OCI-LY3 (cell line): ENCODE results near the gene PRDM5.

Source experiments
- H2AFZ ChIP-seq: fragments of 200-600, 300-600 bp; shearing (Covaris generic); 2 replicates; pipeline ENCODE4 v1.6.0; 2014; ENCODE audit warnings: antibody characterized with exemption, low read depth, low read length
- H3K27ac ChIP-seq: fragments of 200-600, 300-600 bp; sonication (generic); 2 replicates; pipeline ENCODE4 v1.5.1; 2014; ENCODE audit warnings: mild to moderate bottlenecking, low read length, moderate library complexity, mixed read lengths
- H3K27me3 ChIP-seq: fragments of 200-600, 300-600 bp; sonication (generic); 2 replicates; pipeline ENCODE4 v1.6.1; 2014; ENCODE audit warnings: low read depth, low read length, mixed read lengths
- H3K36me3 ChIP-seq: fragments of 200-600, 300-600 bp; sonication (generic); replicated peaks from 2 replicates; pipeline ENCODE3; 2014; ENCODE audit warnings: low read depth, low read length, mixed read lengths
- H3K4me1 ChIP-seq: fragments of 300-600, 200-600 bp; sonication (generic); 2 replicates; pipeline ENCODE4 v1.6.1; 2014; ENCODE audit warnings: low read length, mixed read lengths
- H3K4me2 ChIP-seq: fragments of 200-600, 300-600 bp; sonication (generic); 2 replicates; pipeline ENCODE4 v1.6.1; 2014; ENCODE audit warnings: low read length, mixed read lengths
- H3K4me3 ChIP-seq: fragments of 300-600, 200-600 bp; sonication (generic); 2 replicates; pipeline ENCODE4 v1.5.1; 2014; ENCODE audit warnings: antibody characterized with exemption, mild to moderate bottlenecking, low read length, moderate library complexity
- H3K79me2 ChIP-seq: fragments of 300-600, 200-600 bp; shearing (Covaris generic); 2 replicates; pipeline ENCODE4 v1.6.1; 2014; ENCODE audit warnings: mild to moderate bottlenecking, low read length, mixed read lengths
- H3K9ac ChIP-seq: fragments of 300-600, 200-600 bp; shearing (Covaris generic); 2 replicates; pipeline ENCODE4 v1.6.0; 2014; ENCODE audit warnings: mild to moderate bottlenecking, low read length, moderate library complexity
- H3K9me3 ChIP-seq: fragments of 200-600, 300-600 bp; shearing (Covaris generic); 2 replicates; pipeline ENCODE4 v1.6.1; 2014; ENCODE audit warnings: low read length, mixed read lengths; ENCODE audit not compliant: insufficient read depth
- H4K20me1 ChIP-seq: fragments of 200-600, 300-600 bp; sonication (generic); 2 replicates; pipeline ENCODE4 v1.6.1; 2016; ENCODE audit warnings: low read length, mixed read lengths; ENCODE audit not compliant: insufficient read depth
- EZH2phosphoT487 ChIP-seq: fragments of 200-600 bp; shearing (Covaris generic); IDR thresholded peaks from 2 replicates; pipeline ENCODE4 v1.6.1; 2018; ENCODE audit warnings: antibody characterized with exemption, mixed run types, low read depth
- TF ChIP-seq, protein P1 (sequence below): fragments of 200-600, 300-600 bp; sonication (generic); IDR thresholded peaks from 2 replicates; pipeline ENCODE4 v1.5.1; 2014; ENCODE audit warnings: antibody characterized with exemption, low read length, low read depth

The PRDM5 gene

GRCh38 chr4:120733968-120734367 lies 188.6 kb downstream of the PRDM5 start:
- no peaks in the 10 kb centered on the region for H4K20me1 ChIP-seq
- no peak overlapping the region for H3K27ac ChIP-seq
- H3K9ac ChIP-seq = no peak overlapping the region
- H3K79me2 ChIP-seq = no peaks in the 10 kb centered on the region
- H3K4me2 ChIP-seq = no peak overlapping the region
- no peaks in the 10 kb centered on the region for H3K4me1 ChIP-seq
- H3K27me3 ChIP-seq = no peaks in the 10 kb centered on the region
- H3K36me3 ChIP-seq = no peaks in the 10 kb centered on the region
- H3K4me3 ChIP-seq = no peak overlapping the region
- TF ChIP-seq, protein P1, sequence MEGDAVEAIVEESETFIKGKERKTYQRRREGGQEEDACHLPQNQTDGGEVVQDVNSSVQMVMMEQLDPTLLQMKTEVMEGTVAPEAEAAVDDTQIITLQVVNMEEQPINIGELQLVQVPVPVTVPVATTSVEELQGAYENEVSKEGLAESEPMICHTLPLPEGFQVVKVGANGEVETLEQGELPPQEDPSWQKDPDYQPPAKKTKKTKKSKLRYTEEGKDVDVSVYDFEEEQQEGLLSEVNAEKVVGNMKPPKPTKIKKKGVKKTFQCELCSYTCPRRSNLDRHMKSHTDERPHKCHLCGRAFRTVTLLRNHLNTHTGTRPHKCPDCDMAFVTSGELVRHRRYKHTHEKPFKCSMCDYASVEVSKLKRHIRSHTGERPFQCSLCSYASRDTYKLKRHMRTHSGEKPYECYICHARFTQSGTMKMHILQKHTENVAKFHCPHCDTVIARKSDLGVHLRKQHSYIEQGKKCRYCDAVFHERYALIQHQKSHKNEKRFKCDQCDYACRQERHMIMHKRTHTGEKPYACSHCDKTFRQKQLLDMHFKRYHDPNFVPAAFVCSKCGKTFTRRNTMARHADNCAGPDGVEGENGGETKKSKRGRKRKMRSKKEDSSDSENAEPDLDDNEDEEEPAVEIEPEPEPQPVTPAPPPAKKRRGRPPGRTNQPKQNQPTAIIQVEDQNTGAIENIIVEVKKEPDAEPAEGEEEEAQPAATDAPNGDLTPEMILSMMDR = no peak
- TF ChIP-seq EZH2phosphoT487 = no peak
- H3K9me3 ChIP-seq = no peaks in the 10 kb centered on the region
- H2AFZ ChIP-seq = no peak overlapping the region

DNA sequence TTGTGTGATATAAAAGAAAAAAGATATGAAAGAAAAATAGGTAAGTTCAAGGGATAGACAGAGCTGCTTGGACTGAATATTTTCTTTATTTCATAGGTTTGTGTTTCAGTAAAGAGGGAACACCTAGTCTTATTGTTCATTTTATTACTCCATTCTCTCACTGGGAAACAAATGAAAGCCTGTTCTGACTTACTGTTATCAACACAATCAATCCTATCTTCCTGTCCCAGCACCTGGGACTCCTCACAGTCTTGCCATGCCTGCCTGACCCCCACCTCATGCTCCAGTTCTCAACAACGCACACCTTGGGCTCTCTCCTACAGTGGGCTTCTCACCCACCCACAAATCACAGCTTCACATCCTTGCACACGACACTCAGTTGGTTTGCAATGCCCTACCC lies 189.5 kb downstream of the PRDM5 start:
- H4K20me1 ChIP-seq = no peaks in the 10 kb centered on the region
- no peak for TF ChIP-seq EZH2phosphoT487
- TF ChIP-seq, protein P1 = no peak

DNA sequence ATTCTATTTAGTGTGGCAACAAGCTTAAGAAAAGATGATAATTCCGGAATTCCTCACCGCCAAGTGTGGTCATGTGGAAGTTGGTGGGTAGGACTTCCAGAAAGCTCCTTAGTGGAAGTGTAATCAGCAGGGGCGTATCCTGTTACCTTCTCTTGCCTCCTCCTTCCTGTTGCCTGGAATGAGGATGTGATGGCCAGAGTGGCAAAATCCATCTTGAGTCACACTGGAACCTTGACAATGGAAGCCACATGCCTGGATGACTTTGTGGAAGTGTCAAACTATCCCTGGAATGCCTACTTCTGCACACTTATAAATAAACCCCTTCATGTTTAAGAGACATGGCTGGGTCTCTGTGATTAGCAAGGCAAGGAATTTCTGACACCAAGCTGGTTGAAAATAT lies 191.0 kb downstream of the PRDM5 start:
- Histone ChIP-seq H3K4me3 (no peak overlapping the region), H3K9me3 (no peaks in the 10 kb centered on the region), H3K79me2 (no peaks in the 10 kb centered on the region), H3K36me3 (no peaks in the 10 kb centered on the region), H3K4me2 (no peak overlapping the region), H3K4me1 (no peaks in the 10 kb centered on the region), H2AFZ (no peak overlapping the region), H3K27me3 (no peaks in the 10 kb centered on the region), H3K27ac (no peak overlapping the region), H3K9ac (no peak overlapping the region), H4K20me1 (no peaks in the 10 kb centered on the region)
- no peak for TF ChIP-seq EZH2phosphoT487
- TF ChIP-seq, protein P1 = no peak

More for the DNA sequence above, 189.5 kb downstream of the PRDM5 start:
- Histone ChIP-seq H3K4me2 (no peak overlapping the region), H3K79me2 (no peaks in the 10 kb centered on the region), H3K9ac (no peak overlapping the region), H3K36me3 (no peaks in the 10 kb centered on the region), H3K27ac (no peak overlapping the region), H3K4me3 (no peak overlapping the region), H3K9me3 (no peaks in the 10 kb centered on the region), H3K27me3 (no peaks in the 10 kb centered on the region), H3K4me1 (no peaks in the 10 kb centered on the region), H2AFZ (no peak overlapping the region)

- Histone ChIP-seq H2AFZ (no peak overlapping the region), H3K4me2 (no peak overlapping the region), H3K9ac (no peak overlapping the region), H3K79me2 (no peaks in the 10 kb centered on the region), H3K9me3 (no peaks in the 10 kb centered on the region), H3K27me3 (no peaks in the 10 kb centered on the region), H3K4me3 (no peak overlapping the region), H4K20me1 (no peaks in the 10 kb centered on the region), H3K4me1 (no peaks in the 10 kb centered on the region), H3K36me3 (no peaks in the 10 kb centered on the region), H3K27ac (no peak overlapping the region)
- TF ChIP-seq, protein P1 = no peak
- TF ChIP-seq EZH2phosphoT487 = no peak
These were observed 191.7 kb downstream of the PRDM5 start for GRCh38 chr4:120730777-120731320.
